Left cardiac atrium (tissue), 4 donors: ENCODE results near the gene C4A. TPM values are rescaled to one million over a fixed set of nuclear protein-coding genes. Genes with fewer than 3 reads are reported as not detected.
"Not testable (repeated sequence)": the region's sequence is repeated elsewhere in the genome, so short reads cannot be mapped to it uniquely, and the experiment has no call there.

Experiments used
- ATAC-seq, 2 donors: fragments of 200-7000 bp; cut with Tn5 transposase; one replicate each; pipeline ENCODE4 v1.9.1; 2020; ENCODE audit warnings: mild to moderate bottlenecking in 2 of 2, moderate library complexity in 2 of 2
- DNase-seq: peaks from one replicate; pipeline ENCODE4 v3.0.0-alpha.2; 2020
- intact Hi-C, 2 donors: fragments of 100-400 bp; cut with DNase I; formaldehyde crosslinking; loops; one replicate each; pipeline versions ENCODE4 v1.14.1 to v1.15.1; 2022 to 2023
- total RNA-seq, 2 donors: library from RNA; stranded (reverse); fragmentation: NEBNext Ultra II Directional; extraction: Animal tissue kit (Norgen Biotek cat#: 25700); gene quantifications; one replicate each; pipeline ENCODE4 v1.2.1, GENCODE V29; 2021
- donor health status: DM: no; HTN: yes; CAD: no.
- donor health status: DM: no; HTN: yes; CAD: no; lungs with severe emphysema.
- donor health status: DM: yes; HTN: yes; CAD: no.
- donor health status: Dilated cardiomyopathy.

Gene C4A
- total RNA-seq, 2 donors from 2014 or later: 199 to 206 TPM

- DNase-seq: peak; percentile 7
- ATAC-seq, intact Hi-C loops: not testable (repeated sequence)
Measured at GRCh38 chr6:32007086-32007485, 25.2 kb downstream of the C4A start.

GRCh38 chr6:32008037-32008436, 26.2 kb downstream of the C4A start:
- ATAC-seq, DNase-seq, intact Hi-C loops: not testable (repeated sequence)

- intact Hi-C loops, ATAC-seq: not testable (repeated sequence)
- DNase-seq: peak; percentile 10
Measured at GRCh38 chr6:32008616-32009015, 26.8 kb downstream of the C4A start.

- ATAC-seq, intact Hi-C loops: not testable (repeated sequence)
- DNase-seq: peak; percentile 10
Measured at GRCh38 chr6:32009537-32009936, 27.7 kb downstream of the C4A start.

GRCh38 chr6:32010856-32011530, 29.1 kb downstream of the C4A start:
- ATAC-seq, intact Hi-C loops: not testable (repeated sequence)
- peak; percentile 14 for DNase-seq

- ATAC-seq (peak; percentile 6 to 8), DNase-seq (peak; percentile 29)
Measured at GRCh38 chr6:32012941-32013617, 31.2 kb downstream of the C4A start.

GRCh38 chr6:32013738-32014137, 31.9 kb downstream of the C4A start:
- intact Hi-C loops, DNase-seq: not testable (repeated sequence)
- ATAC-seq: peak in 1 of 2 donors; percentile 32

More at GRCh38 chr6:32012941-32013617, 31.2 kb downstream of the C4A start:
- intact Hi-C loops: not testable (repeated sequence)

DNA sequence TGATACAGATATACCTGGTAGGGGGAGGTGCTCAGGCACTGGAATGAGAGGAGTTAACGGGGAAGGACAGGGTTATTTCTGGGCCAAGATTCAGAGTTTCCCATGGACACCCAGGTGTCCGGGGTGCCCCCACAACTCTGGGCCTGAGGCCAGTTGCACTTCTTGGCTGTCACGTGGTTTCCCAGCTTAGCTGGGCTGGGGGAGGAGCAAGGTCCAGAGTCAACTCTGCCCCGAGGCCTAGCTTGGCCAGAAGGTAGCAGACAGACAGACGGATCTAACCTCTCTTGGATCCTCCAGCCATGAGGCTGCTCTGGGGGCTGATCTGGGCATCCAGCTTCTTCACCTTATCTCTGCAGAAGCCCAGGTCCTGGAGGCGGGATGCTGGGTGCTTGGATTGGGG, 32.7 kb downstream of the C4A start, which contains the start of gene C4B:
Gene C4B, plus strand, starts transcription at position 249 of the 400 bp plus-strand sequence. Its CDS starts 51 bp downstream, at position 300.
- ATAC-seq: peak; percentile 65 to 80
- DNase-seq, intact Hi-C loops: not testable (repeated sequence)

DNA sequence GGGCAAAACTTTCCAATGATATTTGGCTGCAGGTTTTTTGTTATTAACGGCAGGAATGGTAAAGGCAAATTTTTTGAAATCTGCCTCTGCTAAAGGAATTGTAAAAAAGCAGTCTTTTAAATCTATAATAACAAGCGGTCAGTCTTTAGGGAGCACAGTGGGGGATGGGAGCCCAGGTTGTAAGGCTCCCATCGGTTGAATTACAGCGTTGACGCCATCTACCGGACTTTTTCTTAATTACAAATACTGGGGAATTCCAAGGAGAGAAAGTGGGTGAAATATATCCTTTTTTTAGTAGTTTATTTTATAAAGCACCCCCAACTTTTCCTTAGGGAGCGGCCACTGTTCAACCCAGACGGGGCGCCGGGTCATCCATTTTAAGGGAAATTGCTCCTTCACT, 40.2 kb downstream of the C4A start:
- intact Hi-C loops, ATAC-seq, DNase-seq: not testable (repeated sequence)

DNA sequence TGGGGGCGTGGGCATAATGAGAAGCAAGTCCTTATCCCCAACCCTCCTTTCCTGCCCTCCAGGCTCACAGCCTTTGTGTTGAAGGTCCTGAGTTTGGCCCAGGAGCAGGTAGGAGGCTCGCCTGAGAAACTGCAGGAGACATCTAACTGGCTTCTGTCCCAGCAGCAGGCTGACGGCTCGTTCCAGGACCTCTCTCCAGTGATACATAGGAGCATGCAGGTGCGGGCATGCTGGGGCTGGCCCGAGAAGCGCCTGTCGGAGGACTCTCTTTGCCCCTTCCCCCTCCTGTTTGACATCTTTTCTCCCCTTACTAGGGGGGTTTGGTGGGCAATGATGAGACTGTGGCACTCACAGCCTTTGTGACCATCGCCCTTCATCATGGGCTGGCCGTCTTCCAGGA, 46.8 kb downstream of the C4A start:
- DNase-seq, intact Hi-C loops, ATAC-seq: not testable (repeated sequence)

DNA sequence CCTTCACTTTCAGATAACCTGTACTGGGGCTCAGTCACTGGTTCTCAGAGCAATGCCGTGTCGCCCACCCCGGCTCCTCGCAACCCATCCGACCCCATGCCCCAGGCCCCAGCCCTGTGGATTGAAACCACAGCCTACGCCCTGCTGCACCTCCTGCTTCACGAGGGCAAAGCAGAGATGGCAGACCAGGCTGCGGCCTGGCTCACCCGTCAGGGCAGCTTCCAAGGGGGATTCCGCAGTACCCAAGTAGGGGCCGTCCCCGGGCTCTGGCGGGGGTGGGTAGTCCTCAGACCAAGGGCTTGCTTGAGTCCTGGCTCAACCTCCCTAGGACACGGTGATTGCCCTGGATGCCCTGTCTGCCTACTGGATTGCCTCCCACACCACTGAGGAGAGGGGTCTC, 47.7 kb downstream of the C4A start:
- intact Hi-C loops, DNase-seq, ATAC-seq: not testable (repeated sequence)

- peak; percentile 68 to 69 for ATAC-seq
- intact Hi-C loops, DNase-seq: not testable (repeated sequence)
Measured at GRCh38 chr6:32035283-32036013, 53.6 kb downstream of the C4A start.

DNA sequence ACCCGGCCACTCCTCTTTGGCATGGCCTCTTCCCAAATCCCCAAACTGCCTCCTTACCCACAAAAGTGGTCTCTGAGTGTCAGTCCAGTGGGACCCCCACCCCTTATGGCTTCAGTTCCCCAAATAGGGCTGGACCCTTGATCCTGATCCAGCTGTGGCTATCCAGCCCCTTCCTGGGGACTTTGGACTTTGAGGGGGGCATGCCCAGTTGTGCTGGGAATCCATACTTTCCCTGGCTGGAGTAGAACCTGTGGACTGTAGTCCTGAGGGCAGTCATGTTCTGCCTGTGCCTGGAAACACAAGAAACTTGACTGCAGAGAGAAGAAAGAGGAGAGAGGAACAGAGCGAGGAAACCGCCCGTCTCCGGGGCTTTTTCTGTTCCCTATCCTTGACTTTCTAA, 55.3 kb downstream of the C4A start:
- intact Hi-C loops, ATAC-seq, DNase-seq: not testable (repeated sequence)

DNA sequence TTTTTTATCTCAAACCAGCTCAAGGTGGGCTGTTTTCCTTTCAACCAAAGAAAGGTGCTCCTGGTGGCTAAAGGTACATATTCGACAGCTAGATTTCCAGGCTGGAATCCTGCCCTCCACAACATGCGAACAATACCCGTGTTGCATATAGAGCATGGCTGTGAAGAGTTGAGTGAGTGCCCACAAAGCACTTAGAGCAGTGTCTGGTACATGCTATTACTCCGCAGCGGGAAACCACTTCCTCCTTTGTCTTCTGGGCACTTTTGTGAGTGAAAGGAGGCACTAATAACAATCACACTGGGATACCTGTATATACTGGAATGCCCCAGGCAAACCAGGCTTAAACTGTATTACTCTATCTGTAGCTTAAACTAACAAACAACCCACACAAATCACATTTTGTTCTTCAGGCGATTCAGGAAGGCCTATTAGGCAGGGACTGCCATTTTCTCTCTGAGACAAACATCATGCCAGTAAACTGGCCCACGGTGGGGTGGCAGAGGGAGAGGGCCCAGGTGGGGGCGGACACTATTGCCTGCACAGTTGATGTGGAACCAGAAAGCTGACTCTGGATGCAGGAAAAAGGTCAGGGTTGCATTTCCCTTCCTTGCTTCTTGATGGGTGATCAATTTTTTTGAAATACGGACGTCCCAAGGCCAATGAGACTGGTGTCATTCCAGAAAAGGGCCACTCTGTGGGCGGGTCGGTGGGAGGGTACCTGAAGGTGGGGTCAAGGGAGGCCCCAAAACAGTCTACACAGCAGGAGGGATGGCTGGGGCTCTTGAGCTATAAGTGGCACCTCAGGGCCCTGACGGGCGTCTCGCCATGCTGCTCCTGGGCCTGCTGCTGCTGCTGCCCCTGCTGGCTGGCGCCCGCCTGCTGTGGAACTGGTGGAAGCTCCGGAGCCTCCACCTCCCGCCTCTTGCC, 56.0 kb downstream of the C4A start, which contains the start of gene CYP21A2:
Gene CYP21A2, plus strand, starts transcription at position 818 of the 927 bp plus-strand sequence. Its CDS starts 8 bp downstream, at position 826.
- DNase-seq, ATAC-seq, intact Hi-C loops: not testable (repeated sequence)

GRCh38 chr6:32038878-32039277, 57.0 kb downstream of the C4A start:
- ATAC-seq, DNase-seq, intact Hi-C loops: not testable (repeated sequence)

- ATAC-seq, intact Hi-C loops, DNase-seq: not testable (repeated sequence)
Measured at GRCh38 chr6:32039321-32040274, 57.7 kb downstream of the C4A start.
